ENCODE data around the gene HTT.

The HTT gene

DNA sequence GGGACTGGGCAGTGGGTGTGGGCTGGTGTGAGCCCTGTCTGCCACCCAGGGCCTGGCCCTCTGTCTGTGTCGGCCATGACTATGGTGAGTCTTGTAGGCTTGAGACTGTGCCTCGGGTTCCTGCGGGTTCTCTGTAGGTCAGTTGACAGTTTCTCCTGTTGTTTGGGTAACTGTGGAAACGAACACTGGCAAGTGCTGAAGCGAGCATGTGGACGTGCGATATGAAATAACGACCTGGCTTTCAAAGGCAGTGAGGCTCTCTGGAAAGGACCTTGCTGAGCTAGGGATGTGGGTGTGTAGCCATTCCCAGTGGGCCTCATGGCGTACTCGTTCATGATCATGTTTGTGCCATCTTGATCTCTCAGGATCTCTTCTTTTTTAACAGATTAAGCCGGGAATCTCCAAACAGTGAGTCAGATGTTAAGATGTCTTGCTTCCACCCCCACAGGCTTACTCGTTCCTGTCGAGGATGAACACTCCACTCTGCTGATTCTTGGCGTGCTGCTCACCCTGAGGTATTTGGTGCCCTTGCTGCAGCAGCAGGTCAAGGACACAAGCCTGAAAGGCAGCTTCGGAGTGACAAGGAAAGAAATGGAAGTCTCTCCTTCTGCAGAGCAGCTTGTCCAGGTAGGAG, 41.3 kb downstream of the HTT start:
- H3K4me2 ChIP-seq (ENCODE audit: low read depth, low read length), result no peak overlapping the region
- H3K27me3 ChIP-seq (replicated peaks; ENCODE audit: insufficient read depth, low read length), result no peaks in the 10 kb centered on the region
- no peak overlapping the region for H3K9ac ChIP-seq (ENCODE audit: low read length)
- no peaks in the 10 kb centered on the region; the same call in 1 of the 2 replicates for H3K36me3 ChIP-seq (replicated peaks; ENCODE audit: insufficient read depth, low read length)
- no peak for DNase-seq
- H3F3A ChIP-seq (ENCODE audit: insufficient read depth, low read length), result no peaks in the 10 kb centered on the region
- no peaks in the 10 kb centered on the region for H3K4me1 ChIP-seq (ENCODE audit: low read length)
- H2AFZ ChIP-seq (ENCODE audit: low read length), result no peak overlapping the region
- TF ChIP-seq, protein P1, sequence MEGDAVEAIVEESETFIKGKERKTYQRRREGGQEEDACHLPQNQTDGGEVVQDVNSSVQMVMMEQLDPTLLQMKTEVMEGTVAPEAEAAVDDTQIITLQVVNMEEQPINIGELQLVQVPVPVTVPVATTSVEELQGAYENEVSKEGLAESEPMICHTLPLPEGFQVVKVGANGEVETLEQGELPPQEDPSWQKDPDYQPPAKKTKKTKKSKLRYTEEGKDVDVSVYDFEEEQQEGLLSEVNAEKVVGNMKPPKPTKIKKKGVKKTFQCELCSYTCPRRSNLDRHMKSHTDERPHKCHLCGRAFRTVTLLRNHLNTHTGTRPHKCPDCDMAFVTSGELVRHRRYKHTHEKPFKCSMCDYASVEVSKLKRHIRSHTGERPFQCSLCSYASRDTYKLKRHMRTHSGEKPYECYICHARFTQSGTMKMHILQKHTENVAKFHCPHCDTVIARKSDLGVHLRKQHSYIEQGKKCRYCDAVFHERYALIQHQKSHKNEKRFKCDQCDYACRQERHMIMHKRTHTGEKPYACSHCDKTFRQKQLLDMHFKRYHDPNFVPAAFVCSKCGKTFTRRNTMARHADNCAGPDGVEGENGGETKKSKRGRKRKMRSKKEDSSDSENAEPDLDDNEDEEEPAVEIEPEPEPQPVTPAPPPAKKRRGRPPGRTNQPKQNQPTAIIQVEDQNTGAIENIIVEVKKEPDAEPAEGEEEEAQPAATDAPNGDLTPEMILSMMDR (IDR thresholded peaks at IDR 0.05; ENCODE audit: low read length), result no peak
- no peak for TF ChIP-seq EZH2phosphoT487 (IDR thresholded peaks at IDR 0.05; ENCODE audit: low read length)
- TF ChIP-seq EZH2 (optimal IDR thresholded peaks at IDR 0.05; ENCODE audit: low read depth, low read length), result no peak
- H3K4me3 ChIP-seq (ENCODE audit: low read length), result no peak overlapping the region
- no peak overlapping the region for H3K27ac ChIP-seq (ENCODE audit: low read length)
- H3K9me2 ChIP-seq (replicated peaks; ENCODE audit: insufficient read depth, low read length), result no peaks in the 10 kb centered on the region
- H3K9me3 ChIP-seq (replicated peaks; ENCODE audit: insufficient read depth, low read length), result no peaks in the 10 kb centered on the region
- no peaks in the 10 kb centered on the region for H3K79me2 ChIP-seq (ENCODE audit: low read length)
- H4K20me1 ChIP-seq (ENCODE audit: insufficient read depth, low read length), result no peaks in the 10 kb centered on the region

DNA sequence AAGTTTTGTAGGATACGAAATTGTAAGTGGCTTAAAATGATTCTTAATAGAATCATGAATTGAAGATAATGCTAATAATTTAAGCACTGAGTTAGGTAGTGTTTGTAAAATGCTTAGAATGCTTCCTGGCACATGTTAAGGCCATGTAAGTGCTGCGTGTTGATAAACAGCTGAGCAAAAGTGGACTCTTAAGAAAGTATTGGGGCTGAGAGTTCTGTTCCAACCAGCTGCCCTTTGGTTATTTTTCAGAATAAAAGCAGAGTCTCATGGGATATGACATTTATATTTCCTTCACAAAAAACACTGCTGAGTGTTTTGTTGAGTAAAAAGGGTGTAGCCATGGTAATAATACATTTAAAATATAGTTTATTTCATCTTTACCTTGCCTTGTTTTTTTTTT, 42.5 kb downstream of the HTT start:
- H3F3A ChIP-seq (ENCODE audit: insufficient read depth, low read length), result no peaks in the 10 kb centered on the region
- no peak overlapping the region for H3K4me2 ChIP-seq (ENCODE audit: low read depth, low read length)
- no peaks in the 10 kb centered on the region for H3K4me1 ChIP-seq (ENCODE audit: low read length)
- no peak overlapping the region for H3K27ac ChIP-seq (ENCODE audit: low read length)
- no peaks in the 10 kb centered on the region for H4K20me1 ChIP-seq (ENCODE audit: insufficient read depth, low read length)
- no peak overlapping the region for H3K4me3 ChIP-seq (ENCODE audit: low read length)
- no peak for TF ChIP-seq EZH2 (optimal IDR thresholded peaks at IDR 0.05; ENCODE audit: low read depth, low read length)
- TF ChIP-seq, protein P1 (IDR thresholded peaks at IDR 0.05; ENCODE audit: low read length), result no peak
- no peak overlapping the region for H2AFZ ChIP-seq (ENCODE audit: low read length)
- no peaks in the 10 kb centered on the region for H3K79me2 ChIP-seq (ENCODE audit: low read length)
- no peak for DNase-seq
- no peak overlapping the region for H3K9ac ChIP-seq (ENCODE audit: low read length)
- no peaks in the 10 kb centered on the region for H3K9me3 ChIP-seq (replicated peaks; ENCODE audit: insufficient read depth, low read length)
- no peaks in the 10 kb centered on the region for H3K27me3 ChIP-seq (replicated peaks; ENCODE audit: insufficient read depth, low read length)
- no peaks in the 10 kb centered on the region; the same call in none of the 2 replicates for H3K36me3 ChIP-seq (replicated peaks; ENCODE audit: insufficient read depth, low read length)
- no peaks in the 10 kb centered on the region for H3K9me2 ChIP-seq (replicated peaks; ENCODE audit: insufficient read depth, low read length)

DNA sequence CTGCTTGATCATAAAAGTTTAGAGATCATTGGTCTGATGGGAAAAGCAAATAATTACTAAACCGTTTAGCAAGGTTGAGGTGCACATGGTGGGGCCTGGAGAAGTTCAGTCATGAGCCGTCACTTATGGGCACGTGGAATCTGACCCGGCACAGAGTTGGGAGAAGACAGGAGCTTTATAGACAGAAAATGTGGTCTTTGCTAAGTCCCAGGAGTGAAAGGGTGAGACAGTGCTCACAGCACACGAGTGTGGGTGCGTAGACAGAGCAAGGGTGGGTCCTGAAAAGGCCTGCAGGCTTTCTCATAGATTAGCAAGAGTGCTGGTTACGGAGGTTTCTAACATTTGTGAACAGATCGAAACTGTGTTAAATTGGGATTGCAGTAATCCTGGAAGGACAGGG, 43.8 kb downstream of the HTT start:
- Histone ChIP-seq H3K4me2 (ENCODE audit: low read depth, low read length) (no peak overlapping the region), H3K4me1 (ENCODE audit: low read length) (no peaks in the 10 kb centered on the region), H3K27me3 (replicated peaks; ENCODE audit: insufficient read depth, low read length) (no peaks in the 10 kb centered on the region), H3K36me3 (replicated peaks; ENCODE audit: insufficient read depth, low read length) (no peaks in the 10 kb centered on the region; the same call in none of the 2 replicates), H3K9ac (ENCODE audit: low read length) (no peak overlapping the region), H3F3A (ENCODE audit: insufficient read depth, low read length) (no peaks in the 10 kb centered on the region), H4K20me1 (ENCODE audit: insufficient read depth, low read length) (no peaks in the 10 kb centered on the region), H3K4me3 (ENCODE audit: low read length) (no peak overlapping the region), H3K9me2 (replicated peaks; ENCODE audit: insufficient read depth, low read length) (no peaks in the 10 kb centered on the region), H3K9me3 (replicated peaks; ENCODE audit: insufficient read depth, low read length) (no peaks in the 10 kb centered on the region), H2AFZ (ENCODE audit: low read length) (no peak overlapping the region), H3K79me2 (ENCODE audit: low read length) (no peaks in the 10 kb centered on the region), H3K27ac (ENCODE audit: low read length) (no peak overlapping the region)
- DNase-seq, result no peak
- TF ChIP-seq, protein P1 (IDR thresholded peaks at IDR 0.05; ENCODE audit: low read length), result no peak
- TF ChIP-seq EZH2phosphoT487 (IDR thresholded peaks at IDR 0.05; ENCODE audit: low read length) (no peak), EZH2 (optimal IDR thresholded peaks at IDR 0.05; ENCODE audit: low read depth, low read length) (no peak)
